GM12878 (cell line): ENCODE measurements around the gene ALDH1L1. TPM values are rescaled to one million over a fixed set of nuclear protein-coding genes. Genes with fewer than 3 reads are reported as not detected.
A peak's percentile ranks its signal among the peaks of the same experiment; 100 is the strongest.

ENCODE experiments used
- ATAC-seq: fragments of 200-7000 bp; cut with Tn5 transposase; 3 replicates; pipeline ENCODE4 v1.9.1; 2020; ENCODE audit warnings: mild to moderate bottlenecking, moderate library complexity
- BruUV-seq: library from RNA; stranded (reverse); fragments of 400-500 nt; replicated peaks from 2 replicates; lab custom pipeline; 2021; lab: Mats Ljungman, UMichigan
- CTCF ChIA-PET: fragments of 300-600 bp; sonication (Branson Sonifier 250); formaldehyde crosslinking; extraction: SDS; loops from one replicate; lab custom pipeline; 2021; ENCODE audit warnings: inconsistent platforms; lab: Yijun Ruan, JAX
- POLR2A ChIA-PET: fragments of 350-600 bp; formaldehyde crosslinking; extraction: SDS; loops from one replicate; lab custom pipeline; 2021; ENCODE audit warnings: inconsistent platforms; lab: Charles Lee
- RAD21 ChIA-PET: fragments of 300-600 bp; sonication (Branson Sonifier 250); formaldehyde crosslinking; loops from one replicate; lab custom pipeline; 2023; ENCODE audit warnings: antibody characterized with exemption; ENCODE audit not compliant: unreplicated experiment; lab: Charles Lee
- SMC1A ChIA-PET: fragments of 300-600 bp; sonication (Branson Sonifier 250); formaldehyde crosslinking; loops from one replicate; lab custom pipeline; 2023; ENCODE audit not compliant: unreplicated experiment, uncharacterized antibody; lab: Charles Lee
- DNase-seq: peaks from one replicate; pipeline ENCODE4 v3.0.0-alpha.2; 2011; ENCODE audit warnings: low read depth, low spot score
- FAIRE-seq: peaks from 3 replicates; lab custom pipeline; 2011; peaks lifted over from hg19 to GRCh38; lab: Jason Lieb, UNC
- H2AFZ ChIP-seq: 2 replicates; pipeline ENCODE4 v1.6.0; 2011; ENCODE audit warnings: low read depth, low read length, control low read depth; ENCODE audit not compliant: control insufficient read depth
- H3K27ac ChIP-seq: 2 replicates; pipeline ENCODE4 v1.5.1; 2011; ENCODE audit warnings: control low read depth; ENCODE audit not compliant: control insufficient read depth, insufficient read depth
- H3K27me3 ChIP-seq, 2 experiments: replicated peaks in 1 of 2; 2 replicates each; pipeline versions ENCODE4 v1.6.0 to v1.6.1; 2011; ENCODE audit warnings: low read length in 1 of 2; ENCODE audit not compliant: control insufficient read depth in 2 of 2, insufficient read depth in 2 of 2
- H3K36me3 ChIP-seq, 2 experiments: 2 replicates each; pipeline ENCODE4 v1.5.1; 2011; ENCODE audit warnings: low read length in 1 of 2; ENCODE audit not compliant: control insufficient read depth in 2 of 2, insufficient read depth in 2 of 2
- H3K4me1 ChIP-seq: 2 replicates; pipeline ENCODE4 v1.6.1; 2011; ENCODE audit warnings: mild to moderate bottlenecking, low read length, moderate library complexity, mixed read lengths; ENCODE audit not compliant: control insufficient read depth, insufficient read depth
- H3K4me2 ChIP-seq: 2 replicates; pipeline ENCODE4 v1.6.0; 2011; ENCODE audit warnings: control low read depth; ENCODE audit not compliant: control insufficient read depth, insufficient read depth
- H3K4me3 ChIP-seq: fragments of 200-600 bp; sonication (generic); 2 replicates; pipeline ENCODE4 v1.5.1; 2016
- H3K79me2 ChIP-seq: 2 replicates; pipeline ENCODE4 v1.6.0; 2011; ENCODE audit warnings: low read length; ENCODE audit not compliant: control insufficient read depth, insufficient read depth
- H3K9ac ChIP-seq: 2 replicates; pipeline ENCODE4 v1.8.0; 2011; ENCODE audit warnings: low read length, control low read depth, mixed read lengths; ENCODE audit not compliant: control insufficient read depth, insufficient read depth
- H3K9me3 ChIP-seq: replicated peaks from 3 replicates; pipeline ENCODE4 v1.5.1; 2011; ENCODE audit warnings: mild to moderate bottlenecking, low read length; ENCODE audit not compliant: control insufficient read depth, insufficient read depth
- H4K20me1 ChIP-seq: 2 replicates; pipeline ENCODE4 v1.6.0; 2011; ENCODE audit not compliant: control insufficient read depth, insufficient read depth
- SP1 ChIP-seq: IDR thresholded peaks from one replicate; pipeline ENCODE4 v1.6.1; 2011; ENCODE audit warnings: low read depth, low read length
- TAF1 ChIP-seq: IDR thresholded peaks from 2 replicates; pipeline ENCODE4 v1.6.1; 2011; ENCODE audit warnings: mild to moderate bottlenecking, low read depth, low read length, borderline replicate concordance
- WGBS: methylation state at CpG from one replicate; pipeline ENCODE4 v1.1.6; 2016; ENCODE audit warnings: low lambda C conversion rate; ENCODE audit not compliant: insufficient replicate concordance, insufficient coverage; ENCODE audit errors: missing lambda C conversion rate; 5-methylcytosine and 5-hydroxymethylcytosine counted together
- in situ Hi-C: fragments of 300-500 bp; cut with MboI; formaldehyde crosslinking; loops from 9 replicates; pipeline ENCODE4 v1.14.3; 2018; ENCODE audit warnings: mixed read lengths
- intact Hi-C: fragments of 100-400 bp; cut with micrococcal nuclease; formaldehyde crosslinking; loops from one replicate; pipeline ENCODE4 v1.14.2; 2022; ENCODE audit not compliant: unreplicated experiment
- polyA plus RNA-seq, 11 experiments: library from polyadenylated mRNA; depleted of rRNA in 4 of 11; unstranded in 6 of 11; stranded (reverse) in 5 of 11; fragments of >200 nt; fragmentation: Nextera tagmentation in 4 of 11; fragmentation: Illumina TruSeq in 1 of 11; extraction: Ambion mirVana in 4 of 11; extraction: Trizol in 1 of 11; gene quantifications; 1 replicate in 1 of 11; 2 replicates in 10 of 11; pipeline versions ENCODE4 v1.2.1 to v1.2.3, GENCODE V29; 2011 to 2016; ENCODE audit warnings: inconsistent platforms in 2 of 11, missing spikeins in 2 of 11, low read depth in 1 of 11
- total RNA-seq, 4 experiments: library from RNA; depleted of rRNA in 3 of 4; stranded (reverse); fragments of >200 nt in 3 of 4; fragmentation: Illumina TruSeq in 1 of 4; extraction: Trizol in 1 of 4; gene quantifications; 2 replicates each; pipeline versions ENCODE4 v1.2.1 to v1.2.3, GENCODE V29; 2013 to 2021
- TF ChIP-seq, protein P1 (sequence below): fragments of 450-650 bp; IDR thresholded peaks from 2 replicates; pipeline ENCODE4 v1.6.1; 2017; ENCODE audit warnings: low read depth, mild to moderate bottlenecking, moderate library complexity

The ALDH1L1 gene
- total and polyA plus RNA-seq, 10 of the 15 experiments (the other 5 are each of a cell fraction or from before 2014, with no cell fraction given), result 0.04 to 18.2 (median 0.45) TPM

DNA sequence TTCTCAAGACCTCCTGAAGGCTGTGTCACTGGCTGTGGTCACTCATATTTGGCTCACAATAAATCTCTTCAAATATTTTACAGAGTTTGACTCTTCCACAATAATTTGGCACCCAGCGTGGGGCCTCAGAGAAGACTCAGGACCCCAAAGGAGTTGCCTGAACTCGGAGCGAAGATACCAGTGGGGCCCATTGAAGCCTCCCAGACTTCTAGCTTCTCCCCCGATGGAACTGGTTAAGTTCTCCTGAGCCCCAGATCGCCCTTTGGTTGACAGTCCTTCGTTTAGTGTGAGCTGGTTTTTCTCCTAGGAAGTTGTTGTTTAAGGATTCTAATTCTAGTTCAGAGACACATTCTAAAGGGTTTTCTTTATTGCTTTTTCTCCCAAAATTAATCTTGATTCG is 95.1 kb downstream of the ALDH1L1 start (continued):
- TF ChIP-seq TAF1, result no peak

DNA sequence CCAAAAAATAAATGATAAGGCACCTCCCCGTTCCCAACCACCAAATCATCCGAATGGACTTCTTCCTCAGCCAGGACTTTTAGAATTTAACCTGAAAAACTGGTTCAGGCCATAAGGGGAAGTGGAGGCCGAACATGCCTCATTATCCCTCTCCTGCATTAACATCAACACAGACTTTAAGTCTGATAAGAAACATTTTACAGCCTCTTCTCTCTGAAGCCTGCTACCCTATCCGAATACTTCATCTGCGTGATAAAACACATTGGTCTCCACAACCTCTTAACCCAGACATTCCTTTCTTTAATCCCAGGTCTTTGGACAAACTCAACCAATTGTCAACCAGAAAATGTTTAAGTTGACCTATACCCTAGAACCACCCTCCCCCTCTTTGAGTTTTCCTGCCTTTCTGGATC is 95.6 kb downstream of the ALDH1L1 start:
- no peaks in the 10 kb centered on the region for H3K79me2 ChIP-seq
- peaks cover 0 to 2% of the 10 kb centered on the region in 2 experiments; a peak in 1 of 4 replicates for H3K27me3 ChIP-seq
- BruUV-seq, result TSS peak; percentile 44
- H3K4me3 ChIP-seq, result peak overlapping the region; percentile 71; the same call in 1 of the 2 replicates
- DNase-seq (no peak), FAIRE-seq (peak; percentile 27), ATAC-seq (no peak)
- ChIA-PET POLR2A (interaction anchor here (0.5 to 1.1 kb wide), 2 partner anchors 11 to 1611 kb away, joined by 3 to 5 read pairs; no protein-coding TSS in a partner anchor), SMC1A (no interaction called here), CTCF (interaction anchor here (0.6 to 0.7 kb wide), 2 partner anchors 237 to 388 kb away, joined by 3 read pairs; no protein-coding TSS in a partner anchor), RAD21 (no interaction called here)
- no peaks in the 10 kb centered on the region for H3K36me3 ChIP-seq
- TF ChIP-seq SP1, result no peak
- TF ChIP-seq, protein P1, sequence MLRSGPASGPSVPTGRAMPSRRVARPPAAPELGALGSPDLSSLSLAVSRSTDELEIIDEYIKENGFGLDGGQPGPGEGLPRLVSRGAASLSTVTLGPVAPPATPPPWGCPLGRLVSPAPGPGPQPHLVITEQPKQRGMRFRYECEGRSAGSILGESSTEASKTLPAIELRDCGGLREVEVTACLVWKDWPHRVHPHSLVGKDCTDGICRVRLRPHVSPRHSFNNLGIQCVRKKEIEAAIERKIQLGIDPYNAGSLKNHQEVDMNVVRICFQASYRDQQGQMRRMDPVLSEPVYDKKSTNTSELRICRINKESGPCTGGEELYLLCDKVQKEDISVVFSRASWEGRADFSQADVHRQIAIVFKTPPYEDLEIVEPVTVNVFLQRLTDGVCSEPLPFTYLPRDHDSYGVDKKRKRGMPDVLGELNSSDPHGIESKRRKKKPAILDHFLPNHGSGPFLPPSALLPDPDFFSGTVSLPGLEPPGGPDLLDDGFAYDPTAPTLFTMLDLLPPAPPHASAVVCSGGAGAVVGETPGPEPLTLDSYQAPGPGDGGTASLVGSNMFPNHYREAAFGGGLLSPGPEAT, result no peak
- H3K4me1 ChIP-seq, result no peaks in the 10 kb centered on the region
- H3K4me2 ChIP-seq, result peak overlapping the region; percentile 70
- no peak overlapping the region; the same call in 1 of the 2 replicates for H3K9ac ChIP-seq
- in situ Hi-C loops (no loop called here), intact Hi-C loops (loop anchor here (10.0 kb wide), 1 partner anchor 170 kb away; no protein-coding TSS in a partner anchor)
- H3K9me3 ChIP-seq, result no peaks in the 10 kb centered on the region
- 88% methylated on average over 5 of the region's 5 CpGs for WGBS
- H4K20me1 ChIP-seq, result no peaks in the 10 kb centered on the region
- H2AFZ ChIP-seq, result peak overlapping the region; percentile 83; the same call in 1 of the 2 replicates
- no peak overlapping the region for H3K27ac ChIP-seq
